ENCODE measurements around the gene GRAMD4.
"Not testable (repeated sequence)": the region's sequence is repeated elsewhere in the genome, so short reads cannot be mapped to it uniquely, and the experiment has no call there.

The GRAMD4 gene

DNA sequence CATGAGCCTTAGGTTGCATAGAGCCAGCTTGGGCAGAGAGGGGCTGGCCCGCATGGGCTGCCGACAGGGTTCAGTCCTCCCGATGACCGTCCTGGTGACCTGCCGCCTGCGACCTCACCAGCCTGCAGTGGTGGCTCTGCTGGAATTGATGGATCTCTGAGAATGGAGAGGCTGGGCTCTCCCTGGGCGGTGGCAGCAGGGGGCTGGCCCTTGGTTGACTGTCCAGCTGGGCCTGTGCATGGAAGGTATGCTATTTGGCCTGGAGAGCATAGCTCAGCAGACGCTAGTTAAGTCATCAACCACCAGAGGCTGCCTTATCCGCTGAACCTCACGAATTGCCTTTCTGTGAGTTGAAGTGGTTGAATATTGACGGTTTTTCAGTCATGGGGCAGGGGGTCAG lies 19.7 kb downstream of the GRAMD4 start:
- DNase-seq, result no peak

DNA sequence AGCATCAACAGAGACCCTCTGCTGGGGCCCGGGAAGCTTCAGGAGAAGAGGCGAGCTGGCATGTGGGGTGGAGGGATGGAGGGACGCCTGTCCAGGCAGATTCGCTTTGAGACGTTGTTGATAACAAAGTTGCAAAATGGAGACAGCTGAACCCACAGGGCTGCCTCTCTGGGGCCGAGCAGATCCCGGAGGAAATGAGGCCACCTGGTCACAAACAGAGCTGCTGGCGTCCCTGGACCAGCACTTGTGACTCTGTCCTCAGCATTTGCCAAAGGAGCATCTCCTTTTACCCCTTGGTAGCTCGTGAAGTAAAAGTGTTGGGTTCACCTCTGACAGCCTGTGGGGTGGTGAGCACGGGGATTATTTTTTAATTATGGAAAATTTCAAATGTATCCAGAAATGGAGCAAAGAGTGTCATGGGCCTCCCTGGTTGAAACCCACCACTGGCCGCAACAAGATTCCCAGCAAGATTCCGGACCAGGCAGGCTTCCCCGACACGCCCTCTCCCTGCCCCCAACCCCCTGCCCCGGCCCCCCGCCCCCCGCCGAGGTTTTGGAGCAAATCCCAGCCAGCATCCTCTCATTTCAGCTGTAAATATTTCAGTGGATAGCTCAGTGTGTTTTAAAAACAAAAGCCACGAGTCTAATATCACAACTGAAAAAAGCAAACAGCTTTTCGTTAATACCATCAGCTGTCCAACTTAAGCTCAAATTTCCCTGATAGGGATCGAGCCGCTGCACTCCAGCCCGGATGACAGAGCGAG lies 20.3 kb downstream of the GRAMD4 start:
- DNase-seq, result no peak

DNA sequence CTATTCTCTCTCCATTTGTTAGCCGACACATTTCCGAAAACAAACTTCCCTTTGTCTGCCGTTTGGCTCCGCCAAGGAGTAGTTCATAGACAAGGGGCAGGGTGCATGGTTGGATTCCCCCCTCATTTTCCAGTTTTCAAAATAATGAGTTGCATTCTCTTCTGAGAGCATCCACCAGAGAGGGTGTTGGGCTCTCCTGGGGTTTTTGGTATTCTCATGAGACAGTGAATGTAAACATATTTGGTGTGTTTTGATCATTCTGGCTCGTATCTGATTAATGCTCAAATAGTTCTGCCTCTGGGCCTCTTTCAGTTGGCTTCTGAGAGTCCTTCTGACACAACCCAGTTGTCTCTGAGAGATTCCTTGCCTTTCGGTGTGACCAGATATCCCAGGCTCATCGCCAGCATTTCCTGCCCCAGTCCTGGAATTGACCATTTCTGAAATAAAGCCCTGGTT lies 21.7 kb downstream of the GRAMD4 start:
- no peak for DNase-seq

DNA sequence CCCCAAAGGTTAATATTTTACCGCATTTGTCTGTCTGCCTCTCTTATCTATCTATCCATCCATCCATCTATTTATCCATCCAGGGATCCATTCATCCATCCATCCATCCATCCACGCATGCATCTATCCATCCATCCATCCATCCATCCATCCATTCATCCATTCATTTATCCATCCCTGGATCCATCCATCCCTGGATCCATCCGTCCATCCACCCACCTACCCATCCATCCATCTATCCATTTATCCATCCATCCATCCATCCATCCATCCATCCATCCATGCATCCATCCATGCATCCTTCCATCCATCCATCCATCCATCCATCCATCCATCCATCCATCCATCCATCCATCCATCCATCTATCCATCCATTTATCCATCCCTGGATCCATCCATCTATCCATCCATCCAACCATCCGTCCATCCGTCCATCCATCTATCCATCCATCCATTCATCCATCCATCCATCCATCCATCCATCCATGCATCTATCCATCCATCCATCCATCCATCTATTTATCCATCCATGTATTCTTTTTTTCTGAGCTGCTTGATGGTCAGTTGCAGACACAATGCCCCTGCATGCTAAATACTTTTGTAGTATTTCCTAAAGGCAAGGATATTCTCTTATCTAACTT lies 22.8 kb downstream of the GRAMD4 start:
- DNase-seq, result not testable (repeated sequence)

DNA sequence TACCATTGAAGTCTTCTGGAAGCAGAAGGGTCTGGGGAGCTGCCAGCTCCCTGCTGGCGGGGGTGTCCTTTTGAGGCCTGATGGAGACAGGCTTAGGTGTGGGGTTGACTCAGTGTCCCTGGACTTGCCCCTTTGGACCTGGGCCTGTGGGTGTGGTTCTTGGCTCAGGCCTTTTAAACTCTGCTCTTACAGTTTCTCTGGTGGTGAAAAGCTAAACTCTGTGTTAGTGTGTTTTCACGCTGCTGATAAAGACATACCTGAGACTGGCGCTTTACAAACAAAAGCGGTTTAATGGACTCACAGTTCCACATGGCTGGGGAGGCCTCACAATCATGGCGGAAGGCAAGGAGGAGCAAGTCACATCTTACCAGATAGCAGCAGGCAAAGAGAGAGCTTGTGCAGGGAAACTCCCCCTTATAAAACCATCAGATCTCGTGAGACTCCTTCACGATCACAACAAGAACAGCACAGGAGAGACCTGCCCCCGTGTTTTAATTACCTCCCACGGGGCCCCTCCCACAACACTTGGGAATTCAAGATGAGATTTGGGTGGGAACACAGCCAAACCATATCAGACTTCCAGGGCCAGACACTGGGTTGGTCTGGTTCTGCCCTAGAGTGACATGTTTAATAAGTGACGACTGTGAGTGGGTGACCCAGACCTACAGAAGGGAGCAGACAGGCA lies 26.5 kb downstream of the GRAMD4 start:
- no peak for DNase-seq

DNA sequence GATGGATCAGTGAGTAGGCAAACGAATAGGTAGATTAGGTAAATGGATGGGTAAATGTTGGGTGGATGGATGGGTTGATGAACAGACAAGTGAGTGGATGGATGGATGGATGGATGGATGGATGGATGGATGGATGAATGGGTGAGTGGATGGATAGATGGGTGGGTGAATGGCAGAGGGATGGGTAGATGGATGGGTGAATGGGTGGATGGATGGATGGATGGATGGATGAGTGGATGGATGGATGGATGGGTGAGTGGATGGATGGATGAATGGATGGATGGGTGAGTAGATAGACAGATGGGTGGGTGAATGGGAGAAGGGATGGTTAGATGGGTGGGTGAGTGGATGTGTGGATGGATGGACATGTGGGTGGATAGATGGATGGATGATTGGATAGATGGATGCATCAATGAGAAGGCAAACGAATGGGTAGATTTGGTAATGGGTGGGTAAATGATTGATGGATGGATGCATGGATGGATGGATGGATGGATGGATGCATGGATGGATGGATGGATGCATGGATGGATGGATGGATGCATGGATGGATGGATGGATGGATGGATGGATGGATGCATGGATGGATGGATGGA lies 28.1 kb downstream of the GRAMD4 start:
- not testable (repeated sequence) for DNase-seq

DNA sequence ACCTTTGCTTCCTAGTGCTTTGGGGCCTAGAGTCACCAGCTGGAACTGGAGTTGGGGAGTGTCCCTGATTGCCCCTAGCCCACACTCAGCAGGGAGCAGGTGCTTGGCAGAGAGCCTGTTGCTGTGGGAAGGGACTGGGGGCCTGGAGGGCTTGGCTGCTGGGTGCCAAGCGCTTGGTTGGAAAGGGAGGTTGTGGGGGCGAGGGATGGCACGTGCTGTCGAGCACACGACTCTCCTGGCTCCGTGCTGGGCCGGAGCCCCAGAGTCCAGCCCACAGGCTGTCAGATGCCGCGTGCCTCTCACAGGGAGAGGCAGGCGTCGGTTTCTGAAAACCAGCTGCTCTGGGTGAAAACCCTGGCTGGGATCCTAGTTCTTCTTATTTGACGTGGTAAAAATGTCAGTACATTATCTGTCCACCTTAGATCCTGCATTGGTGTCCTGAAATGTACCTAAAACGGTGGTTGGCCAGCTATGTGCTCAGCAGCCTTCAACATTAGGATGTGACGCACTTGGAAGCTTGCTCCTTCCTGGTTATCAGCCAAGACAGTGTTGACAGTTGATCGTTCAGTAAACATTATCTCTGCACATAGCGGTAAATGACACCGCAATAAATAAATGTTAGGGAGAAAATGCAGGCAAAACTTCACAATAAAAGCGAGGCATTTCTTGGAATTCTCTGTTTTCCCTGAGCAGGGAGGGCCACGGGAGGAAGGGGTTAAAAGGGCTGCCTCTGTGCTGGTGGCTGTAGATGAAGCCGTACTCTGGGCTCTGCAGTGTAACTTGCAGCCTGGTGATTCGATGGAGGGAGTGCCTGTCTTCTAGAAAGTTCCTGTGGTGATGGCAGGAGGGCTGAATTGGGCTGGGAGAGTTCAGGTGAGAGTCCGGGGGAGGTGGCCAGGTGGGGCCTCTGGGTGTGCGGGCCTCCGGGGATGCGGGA lies 29.2 kb downstream of the GRAMD4 start:
- peak; percentile 40 for DNase-seq

DNA sequence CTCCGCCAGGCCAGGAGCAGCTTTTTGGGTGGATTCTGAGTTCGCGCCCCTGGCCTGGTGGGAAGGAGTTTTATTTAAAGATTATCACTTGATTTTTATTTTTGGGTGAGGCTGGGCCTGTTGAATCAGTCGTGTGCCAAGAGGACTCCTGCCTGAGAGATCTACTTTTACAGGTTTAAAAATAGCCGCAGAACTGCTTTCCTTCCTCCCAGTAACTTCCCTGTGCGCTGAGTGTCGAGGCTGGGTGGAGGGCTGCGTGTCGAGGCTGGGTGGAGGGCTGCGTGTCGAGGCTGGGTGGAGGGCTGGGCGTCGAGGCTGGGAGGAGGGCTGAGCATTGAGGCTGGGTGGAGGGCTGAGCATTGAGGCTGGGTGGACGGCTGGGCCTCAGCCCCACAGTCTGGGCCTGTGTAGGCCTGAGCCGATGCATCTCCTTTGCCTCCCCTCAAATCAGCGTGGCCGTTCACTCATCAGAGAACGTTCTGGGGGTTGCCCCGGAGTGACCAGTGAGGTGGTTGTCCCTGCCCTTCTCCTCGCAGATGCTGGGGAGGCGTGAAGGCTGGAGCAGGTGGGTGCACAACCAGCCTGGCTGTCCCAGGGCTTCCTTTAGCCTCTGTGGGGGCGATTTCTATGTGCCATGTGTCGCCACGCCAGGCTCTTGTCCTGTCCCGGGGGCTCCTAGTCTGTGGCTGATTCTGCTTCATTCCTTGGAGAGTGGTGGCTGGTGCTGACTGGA lies 30.1 kb downstream of the GRAMD4 start:
- no peak for DNase-seq

DNA sequence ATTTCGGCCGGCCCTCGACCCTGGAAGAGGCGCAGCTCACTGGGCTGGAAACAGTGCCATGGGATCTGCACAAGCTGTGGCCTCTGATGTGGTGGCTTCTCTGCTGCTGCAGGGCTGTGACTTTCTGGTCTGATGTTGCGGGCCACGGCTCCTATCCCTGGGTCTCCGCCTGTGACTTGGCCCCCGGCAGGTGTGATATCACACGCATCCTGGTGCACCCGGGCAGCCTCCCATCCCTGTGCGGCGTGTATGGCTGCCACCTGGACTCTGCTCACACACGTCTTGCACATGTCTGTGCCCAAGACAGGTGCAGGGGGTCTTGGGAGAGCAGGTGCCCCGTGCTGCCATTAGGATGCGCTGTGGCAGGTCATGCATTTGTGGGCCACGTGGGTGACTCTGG lies 31.1 kb downstream of the GRAMD4 start:
- no peak for DNase-seq

DNA sequence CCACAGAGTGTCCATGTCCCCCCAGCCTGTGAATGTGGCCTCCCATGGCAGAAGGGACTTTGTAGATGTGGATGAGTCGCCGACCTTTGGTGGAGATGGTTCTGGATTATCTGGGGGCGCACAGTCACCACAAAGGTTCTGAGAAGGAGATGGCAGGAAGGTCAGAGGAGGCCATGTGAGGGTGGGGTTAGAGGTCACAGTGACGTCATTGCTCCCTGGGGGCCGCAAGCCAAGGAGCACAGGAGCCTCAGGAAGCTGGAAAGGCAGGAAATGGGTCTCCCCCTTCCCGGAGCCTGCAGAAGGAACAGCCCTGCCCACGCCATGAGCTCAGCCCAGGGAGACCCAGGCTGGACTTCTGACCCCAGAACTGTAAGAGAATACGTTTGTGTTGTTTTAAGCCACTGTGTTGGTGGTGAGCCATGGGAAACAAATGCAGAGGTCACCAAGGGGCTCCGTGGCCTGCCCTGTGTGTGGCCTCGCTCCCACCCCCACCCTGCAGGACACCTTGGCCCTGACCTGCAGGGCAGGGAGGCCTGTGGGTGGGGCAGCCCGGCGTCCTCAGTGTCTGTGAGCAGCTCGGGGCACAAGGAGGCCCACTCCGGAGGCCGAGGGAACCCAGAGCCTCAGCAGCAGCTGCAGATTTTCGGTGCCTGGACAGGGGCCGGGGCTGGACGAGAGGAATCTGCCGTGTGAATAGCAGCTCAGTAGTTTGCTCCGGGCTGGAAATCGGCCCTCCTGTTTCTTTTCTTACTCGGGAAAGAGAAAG lies 32.1 kb downstream of the GRAMD4 start:
- DNase-seq, result no peak

DNA sequence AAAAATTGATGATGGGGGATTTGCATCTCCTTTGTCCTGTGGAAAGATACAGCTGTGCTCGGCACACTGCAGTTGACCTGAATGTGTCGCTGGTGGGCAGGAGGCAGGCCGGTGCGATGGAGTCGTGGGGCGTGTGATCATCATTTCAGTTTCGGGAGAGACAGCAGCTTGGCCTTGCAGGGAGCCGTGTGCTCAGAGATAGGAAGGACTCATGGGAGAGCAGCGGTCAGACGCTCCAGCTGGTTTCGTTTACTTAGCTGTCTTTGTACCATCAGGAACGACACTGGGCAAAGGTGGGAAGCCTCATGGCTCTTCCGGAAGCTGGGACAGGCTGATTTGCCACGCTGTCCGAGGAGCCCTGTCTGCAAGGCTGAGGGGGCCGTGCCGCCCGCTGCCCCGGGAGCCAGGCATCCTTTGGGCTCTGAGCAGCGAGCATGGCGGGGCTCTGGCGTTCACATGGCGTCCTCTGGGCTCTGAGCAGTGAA lies 32.7 kb downstream of the GRAMD4 start:
- peak; percentile 81 for DNase-seq

DNA sequence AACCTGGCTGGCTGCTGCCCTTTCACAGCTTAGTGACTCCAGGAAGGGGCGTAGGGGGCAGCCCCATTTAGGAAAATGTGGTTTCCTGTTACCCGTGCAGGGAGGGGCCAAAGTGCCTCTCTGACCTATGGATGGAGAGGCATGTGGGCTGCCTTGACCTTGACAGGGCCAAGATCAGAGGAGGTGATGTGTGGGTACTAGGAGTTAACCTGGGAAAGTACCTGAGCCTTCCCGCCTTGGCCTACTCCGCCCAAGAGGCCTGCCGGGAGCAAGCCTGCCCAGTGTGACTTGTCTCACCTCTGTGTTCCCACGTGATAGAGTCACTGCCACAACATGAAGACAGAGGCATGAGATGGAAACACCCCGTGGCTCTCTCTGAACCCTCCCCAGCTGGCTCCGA lies 33.4 kb downstream of the GRAMD4 start:
- no peak for DNase-seq

DNA sequence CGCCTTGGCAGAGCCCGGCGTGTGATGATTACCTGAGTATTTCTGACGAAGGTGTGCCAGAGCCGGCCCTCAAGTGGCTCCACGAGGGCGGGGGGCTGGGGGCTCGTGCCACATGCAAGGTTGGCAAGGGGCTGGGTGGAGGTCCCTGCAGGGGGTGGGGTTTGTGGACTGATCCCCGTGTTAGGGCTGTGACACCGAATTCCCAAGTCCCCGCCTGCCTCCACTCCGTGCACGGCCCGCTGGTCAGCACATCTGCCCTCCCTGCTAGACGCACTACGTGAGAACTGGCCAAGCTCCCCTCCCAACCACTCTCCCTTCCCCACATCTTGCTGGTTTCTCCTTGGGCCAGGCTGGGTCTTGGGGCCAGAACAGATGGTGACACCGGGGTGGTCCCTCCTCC lies 34.2 kb downstream of the GRAMD4 start:
- DNase-seq, result no peak

DNA sequence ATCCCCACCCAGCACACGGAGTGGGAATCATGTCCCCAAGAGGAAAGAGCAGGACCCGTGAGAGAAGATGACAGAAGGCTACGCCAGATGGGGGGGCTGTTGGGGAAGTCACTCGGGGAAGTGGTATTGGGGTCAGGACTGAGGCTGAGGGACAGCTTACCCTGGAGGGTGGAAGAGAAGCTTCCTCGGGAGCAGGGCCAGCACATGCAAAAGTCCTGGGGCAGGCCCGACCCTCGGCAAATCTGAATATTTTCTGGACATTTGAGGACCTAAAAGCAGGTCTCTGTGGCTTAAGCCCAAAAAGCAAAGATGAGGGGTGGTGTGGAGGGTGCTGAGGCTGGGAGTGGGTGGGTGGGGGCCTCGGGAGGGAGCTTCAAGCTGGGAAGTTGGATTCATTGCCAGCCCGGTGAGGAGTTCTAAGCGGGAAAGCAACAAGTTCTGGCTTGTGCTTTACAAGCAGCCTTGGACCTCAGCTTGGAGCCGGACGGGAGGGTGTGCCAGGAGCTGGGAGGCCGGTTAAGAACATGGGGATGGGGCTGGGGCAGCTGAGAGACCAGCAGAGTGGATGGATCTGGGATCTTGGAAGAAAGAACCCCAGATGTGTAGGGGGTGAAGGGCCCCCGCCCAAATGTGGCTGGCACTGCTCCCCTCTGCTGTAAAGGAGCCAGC lies 34.9 kb downstream of the GRAMD4 start:
- DNase-seq, result no peak

DNA sequence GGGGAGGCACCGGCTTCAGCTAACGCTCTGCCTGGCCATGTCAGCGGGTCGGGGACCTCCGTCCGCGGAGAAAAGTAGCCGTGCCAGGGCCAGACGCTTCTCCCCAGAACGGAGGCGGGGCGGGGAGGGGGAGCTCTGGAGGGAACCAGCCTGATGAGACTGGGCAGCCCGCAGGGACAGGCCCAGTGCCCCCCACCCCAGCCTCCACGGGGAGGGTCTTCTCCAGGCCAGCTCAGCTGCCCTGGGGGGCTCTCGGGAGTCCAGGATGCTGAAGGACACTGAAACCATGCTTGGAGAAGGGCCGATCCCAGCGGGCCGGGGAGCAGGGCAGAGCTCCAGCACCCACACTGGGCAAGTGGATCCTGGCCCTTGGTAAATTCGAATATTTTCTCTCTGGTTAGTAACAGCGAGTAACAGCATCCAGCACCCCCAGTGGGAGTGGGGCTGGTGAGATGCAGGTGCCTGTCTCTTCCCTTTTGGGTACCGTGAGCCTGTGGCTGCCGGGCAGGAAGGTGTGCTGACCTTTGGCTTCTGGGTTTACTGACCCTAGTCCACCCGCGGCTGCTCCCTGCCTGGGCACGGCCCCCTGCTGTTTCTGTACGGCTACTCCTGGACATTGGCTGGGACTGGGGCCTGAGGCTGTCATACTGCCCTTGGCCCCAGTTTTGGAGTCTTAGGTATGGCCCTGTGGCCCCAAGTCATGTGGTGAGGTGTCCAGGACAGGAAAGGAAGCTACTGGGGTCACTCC lies 35.8 kb downstream of the GRAMD4 start:
- no peak for DNase-seq

DNA sequence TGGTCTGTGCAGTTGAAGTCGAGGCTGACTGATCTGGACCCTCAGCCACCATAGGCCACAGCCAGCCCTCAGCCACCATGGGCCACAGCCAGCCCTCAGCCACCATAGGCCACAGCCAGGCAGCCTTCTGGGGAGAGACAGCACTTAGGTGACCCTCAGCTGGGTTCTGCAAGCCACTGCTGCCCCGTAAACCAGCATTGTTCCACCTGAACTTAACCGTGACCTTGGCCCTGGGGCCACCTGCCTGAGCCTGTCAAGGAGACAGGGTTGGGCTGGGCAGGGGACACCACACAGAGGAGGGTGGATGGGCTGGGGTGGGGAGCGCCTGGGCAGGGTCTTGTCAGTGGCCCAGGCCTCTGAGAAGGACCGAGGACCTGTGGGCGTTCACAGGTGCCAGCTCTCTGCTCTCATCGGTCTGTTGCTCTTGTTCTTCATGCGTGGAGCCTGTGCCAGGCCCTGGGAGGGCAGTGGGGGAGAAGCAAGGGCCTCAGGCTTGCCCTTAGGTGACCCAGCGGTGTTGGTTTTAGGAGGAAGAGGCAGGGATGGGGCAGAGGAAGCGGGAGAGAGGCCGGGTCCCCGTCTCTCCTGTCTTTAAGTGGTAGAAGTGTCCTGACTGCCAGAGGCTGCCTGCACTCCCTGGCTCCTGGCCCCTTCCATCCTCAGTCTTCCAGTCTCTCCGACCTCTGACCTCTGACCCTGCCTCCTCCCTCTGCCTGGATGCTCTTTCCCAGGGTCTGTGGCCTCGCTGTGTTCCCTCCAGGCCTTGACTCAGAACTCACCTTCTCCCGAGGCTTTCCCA lies 36.9 kb downstream of the GRAMD4 start:
- no peak for DNase-seq

DNA sequence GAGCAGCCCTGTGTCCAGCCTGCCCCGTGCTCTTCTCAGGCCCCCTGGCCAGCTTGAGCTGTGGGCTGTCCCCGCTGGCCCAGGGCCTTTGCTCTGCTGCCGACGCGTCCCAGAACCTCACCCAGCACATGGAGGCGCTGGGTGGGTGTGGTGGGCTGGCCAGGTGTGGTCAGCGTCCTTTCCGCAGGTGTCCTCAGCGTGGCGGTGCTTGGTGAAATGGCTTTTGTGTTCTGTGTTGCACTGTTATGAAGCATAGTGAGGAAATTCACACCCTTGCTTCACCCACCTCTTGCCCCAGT lies 37.4 kb downstream of the GRAMD4 start:
- no peak for DNase-seq

DNA sequence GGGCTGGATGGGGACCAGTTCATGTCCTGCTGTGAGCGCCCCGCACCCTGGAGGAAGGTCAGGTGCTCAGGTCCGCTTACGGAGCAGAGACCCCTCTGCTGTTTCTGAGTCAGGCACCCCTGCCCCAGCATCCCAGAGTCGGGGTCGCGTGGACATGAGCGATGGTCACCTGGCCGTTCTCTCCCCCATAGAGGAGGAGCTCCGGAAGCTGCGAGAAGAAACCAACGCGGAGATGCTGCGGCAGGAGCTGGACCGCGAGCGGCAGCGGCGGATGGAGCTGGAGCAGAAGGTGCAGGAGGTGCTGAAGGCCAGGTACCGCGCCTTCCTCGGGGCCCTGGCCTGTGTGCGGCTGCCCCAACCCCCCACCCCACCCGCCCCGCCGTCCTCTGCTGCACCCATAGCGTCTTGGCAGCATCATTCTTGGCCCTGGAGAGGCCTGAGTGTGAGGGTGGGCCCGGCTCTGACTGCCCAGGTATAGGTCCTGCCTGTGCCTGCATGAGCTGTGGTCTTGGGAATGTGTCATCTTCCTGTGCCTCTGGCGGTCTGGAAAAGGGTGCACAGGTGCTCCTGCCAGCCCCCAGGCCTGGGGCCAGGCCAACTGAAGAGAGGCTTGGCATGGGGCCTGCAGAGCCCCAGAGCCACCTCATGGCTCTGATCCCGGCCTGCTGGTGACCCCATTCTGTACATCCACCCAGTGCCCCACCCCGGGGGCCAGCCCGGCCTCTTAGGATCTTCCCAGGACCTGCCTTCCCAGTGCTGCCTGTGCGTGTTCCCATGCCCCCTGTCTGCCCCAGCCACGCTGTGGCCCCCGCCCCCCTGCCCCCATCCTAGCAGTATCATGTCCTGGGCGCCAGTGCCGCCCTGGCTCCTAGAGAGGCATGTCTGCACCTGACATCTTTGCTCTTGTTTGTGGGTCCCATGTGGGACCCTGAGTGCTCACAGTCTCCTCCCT lies 38.1 kb downstream of the GRAMD4 start:
- DNase-seq, result no peak

All from NCI-H146 (cell line).